Measurements from ENCODE around the gene TMEM163. TPM values are rescaled to one million over a fixed set of nuclear protein-coding genes. Genes with fewer than 3 reads are reported as not detected.

TMEM163 gene
- total and polyA plus RNA-seq, 3 donors from 2014 or later: 24.0 to 44.3 (median 37.3) TPM

GRCh38 chr2:134470561-134471168 is 248.1 kb downstream of the TMEM163 start:
- Histone ChIP-seq H3K4me3 (no peak overlapping the region), H3K27me3 (no peaks in the 10 kb centered on the region), H3K9me3 (no peaks in the 10 kb centered on the region), H3K4me1 (no peaks in the 10 kb centered on the region), H3K27ac (no peak overlapping the region), H3K36me3 (ENCODE audit: low read depth, missing control alignments) (no peaks in the 10 kb centered on the region)
- intact Hi-C loops (cut with DNase I; ENCODE audit: low total_unique reads): no loop called here
- no peak for DNase-seq
- TF ChIP-seq CTCF (IDR thresholded peaks at IDR 0.05) (no peak), POLR2A (IDR thresholded peaks at IDR 0.05) (no peak)
- 96 to 98% methylated on average over 7 to 8 of the region's 8 CpGs for WGBS, 2 donors

DNA sequence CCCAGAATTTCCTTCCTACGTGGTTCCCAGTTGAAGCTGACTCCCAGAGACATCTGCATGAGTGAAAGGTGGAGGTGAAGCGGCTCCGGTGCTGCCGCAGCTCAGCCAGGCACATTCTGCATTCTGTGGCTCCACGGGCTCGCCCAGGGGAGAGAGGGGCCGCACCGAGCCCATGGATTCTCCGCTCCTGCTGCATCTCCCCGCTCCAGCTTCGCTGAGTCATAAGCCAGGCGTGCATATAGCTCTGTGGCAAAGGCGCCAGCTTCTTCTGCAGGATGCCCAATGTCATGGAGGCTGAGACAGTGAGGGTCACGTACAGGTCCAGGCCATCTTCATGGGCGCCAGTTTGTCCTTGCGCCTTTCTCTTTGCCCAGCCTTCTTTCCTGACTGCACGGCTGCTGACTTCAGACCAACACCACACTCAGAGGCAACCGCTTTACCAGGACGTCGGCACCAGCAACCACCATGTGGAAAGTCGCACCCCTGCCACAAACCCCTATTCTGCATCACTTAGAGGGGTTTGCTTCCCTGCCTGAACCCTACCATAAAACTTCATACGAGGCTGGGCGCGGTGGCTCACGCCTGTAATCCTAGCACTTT is 249.2 kb downstream of the TMEM163 start:
- Histone ChIP-seq H3K27me3 (no peaks in the 10 kb centered on the region), H3K9me3 (no peaks in the 10 kb centered on the region), H3K27ac (no peak overlapping the region), H3K4me1 (no peaks in the 10 kb centered on the region), H3K4me3 (no peak overlapping the region), H3K36me3 (ENCODE audit: low read depth, missing control alignments) (no peaks in the 10 kb centered on the region)
- DNase-seq: no peak
- TF ChIP-seq POLR2A (IDR thresholded peaks at IDR 0.05): no peak
- no peak for TF ChIP-seq CTCF (IDR thresholded peaks at IDR 0.05)
- 45 to 88% methylated on average over 11 to 25 of the region's 25 CpGs for WGBS, 2 donors
- intact Hi-C loops (cut with DNase I; ENCODE audit: low total_unique reads): loop anchor here (10.0 kb wide), 1 partner anchor 425 kb away; no protein-coding TSS in a partner anchor

GRCh38 chr2:134468776-134469175 is 250.0 kb downstream of the TMEM163 start:
- no peak for TF ChIP-seq POLR2A (IDR thresholded peaks at IDR 0.05)
- TF ChIP-seq CTCF (IDR thresholded peaks at IDR 0.05): no peak
- H3K4me1 ChIP-seq: no peaks in the 10 kb centered on the region
- no peaks in the 10 kb centered on the region for H3K36me3 ChIP-seq (ENCODE audit: low read depth, missing control alignments)
- H3K27ac ChIP-seq: no peak overlapping the region
- intact Hi-C loops (cut with DNase I; ENCODE audit: low total_unique reads): loop anchor here (10.0 kb wide), 1 partner anchor 426 kb away; no protein-coding TSS in a partner anchor
- no peaks in the 10 kb centered on the region for H3K9me3 ChIP-seq
- 56 to 76% methylated on average over 10 to 12 of the region's 12 CpGs for WGBS, 2 donors
- H3K4me3 ChIP-seq: no peak overlapping the region
- H3K27me3 ChIP-seq: no peaks in the 10 kb centered on the region
- no peak for DNase-seq

- whole genome bisulfite sequencing, 2 donors: 90% methylated on average over 2 of the region's 2 CpGs
- H3K4me3 ChIP-seq: no peak overlapping the region
- TF ChIP-seq POLR2A (IDR thresholded peaks at IDR 0.05) (no peak), CTCF (IDR thresholded peaks at IDR 0.05) (no peak)
- no peaks in the 10 kb centered on the region for H3K4me1 ChIP-seq
- no peaks in the 10 kb centered on the region for H3K36me3 ChIP-seq (ENCODE audit: low read depth, missing control alignments)
- intact Hi-C loops (cut with DNase I; ENCODE audit: low total_unique reads): loop anchor here (10.0 kb wide), 1 partner anchor 427 kb away; no protein-coding TSS in a partner anchor
- no peaks in the 10 kb centered on the region for H3K9me3 ChIP-seq
- no peak overlapping the region for H3K27ac ChIP-seq
- no peak for DNase-seq
- no peaks in the 10 kb centered on the region for H3K27me3 ChIP-seq
These were observed 250.6 kb downstream of the TMEM163 start for GRCh38 chr2:134468164-134468563.
